ENCODE data around the gene ESR1.
A peak's percentile ranks its signal among the peaks of the same experiment; 100 is the strongest.
"Not testable (repeated sequence)": the region's sequence is repeated elsewhere in the genome, so short reads cannot be mapped to it uniquely, and the experiment has no call there.

Gene ESR1

DNA sequence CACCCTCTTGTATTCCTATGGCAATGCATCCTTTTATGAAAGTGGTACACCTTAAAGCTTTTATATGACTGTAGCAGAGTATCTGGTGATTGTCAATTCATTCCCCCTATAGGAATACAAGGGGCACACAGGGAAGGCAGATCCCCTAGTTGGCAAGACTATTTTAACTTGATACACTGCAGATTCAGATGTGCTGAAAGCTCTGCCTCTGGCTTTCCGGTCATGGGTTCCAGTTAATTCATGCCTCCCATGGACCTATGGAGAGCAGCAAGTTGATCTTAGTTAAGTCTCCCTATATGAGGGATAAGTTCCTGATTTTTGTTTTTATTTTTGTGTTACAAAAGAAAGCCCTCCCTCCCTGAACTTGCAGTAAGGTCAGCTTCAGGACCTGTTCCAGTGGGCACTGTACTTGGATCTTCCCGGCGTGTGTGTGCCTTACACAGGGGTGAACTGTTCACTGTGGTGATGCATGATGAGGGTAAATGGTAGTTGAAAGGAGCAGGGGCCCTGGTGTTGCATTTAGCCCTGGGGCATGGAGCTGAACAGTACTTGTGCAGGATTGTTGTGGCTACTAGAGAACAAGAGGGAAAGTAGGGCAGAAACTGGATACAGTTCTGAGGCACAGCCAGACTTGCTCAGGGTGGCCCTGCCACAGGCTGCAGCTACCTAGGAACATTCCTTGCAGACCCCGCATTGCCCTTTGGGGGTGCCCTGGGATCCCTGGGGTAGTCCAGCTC is 292.1 kb downstream of the ESR1 start:
- DNase-seq, result no peak

- DNase-seq, result no peak
Observed at GRCh38 chr6:152100183-152100618, 292.7 kb downstream of the ESR1 start.

DNA sequence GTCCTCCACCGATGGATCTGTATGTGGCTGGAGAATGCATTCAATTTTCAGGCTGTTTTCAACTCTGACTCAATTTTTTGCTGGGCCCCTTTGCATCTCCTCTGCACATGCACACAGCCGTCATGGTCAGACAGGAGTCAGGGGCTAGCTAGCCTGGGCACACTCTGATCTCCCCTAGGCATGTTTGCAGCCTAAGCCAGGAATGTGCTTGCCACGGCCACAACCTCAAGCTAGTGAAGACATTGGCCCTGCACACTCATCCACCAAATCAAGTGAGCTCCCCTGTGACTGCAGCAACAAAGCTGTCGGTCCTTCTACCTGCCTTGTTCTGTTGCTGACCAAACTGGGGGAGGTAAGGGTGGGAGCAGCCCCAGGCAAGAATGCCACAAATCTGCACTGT is 300.5 kb downstream of the ESR1 start:
- no peak for DNase-seq

GRCh38 chr6:152110886-152111820 is 303.7 kb downstream of the ESR1 start:
- DNase-seq, result no peak

GRCh38 chr6:152112491-152113261 is 305.2 kb downstream of the ESR1 start:
- DNase-seq, result no peak

DNA sequence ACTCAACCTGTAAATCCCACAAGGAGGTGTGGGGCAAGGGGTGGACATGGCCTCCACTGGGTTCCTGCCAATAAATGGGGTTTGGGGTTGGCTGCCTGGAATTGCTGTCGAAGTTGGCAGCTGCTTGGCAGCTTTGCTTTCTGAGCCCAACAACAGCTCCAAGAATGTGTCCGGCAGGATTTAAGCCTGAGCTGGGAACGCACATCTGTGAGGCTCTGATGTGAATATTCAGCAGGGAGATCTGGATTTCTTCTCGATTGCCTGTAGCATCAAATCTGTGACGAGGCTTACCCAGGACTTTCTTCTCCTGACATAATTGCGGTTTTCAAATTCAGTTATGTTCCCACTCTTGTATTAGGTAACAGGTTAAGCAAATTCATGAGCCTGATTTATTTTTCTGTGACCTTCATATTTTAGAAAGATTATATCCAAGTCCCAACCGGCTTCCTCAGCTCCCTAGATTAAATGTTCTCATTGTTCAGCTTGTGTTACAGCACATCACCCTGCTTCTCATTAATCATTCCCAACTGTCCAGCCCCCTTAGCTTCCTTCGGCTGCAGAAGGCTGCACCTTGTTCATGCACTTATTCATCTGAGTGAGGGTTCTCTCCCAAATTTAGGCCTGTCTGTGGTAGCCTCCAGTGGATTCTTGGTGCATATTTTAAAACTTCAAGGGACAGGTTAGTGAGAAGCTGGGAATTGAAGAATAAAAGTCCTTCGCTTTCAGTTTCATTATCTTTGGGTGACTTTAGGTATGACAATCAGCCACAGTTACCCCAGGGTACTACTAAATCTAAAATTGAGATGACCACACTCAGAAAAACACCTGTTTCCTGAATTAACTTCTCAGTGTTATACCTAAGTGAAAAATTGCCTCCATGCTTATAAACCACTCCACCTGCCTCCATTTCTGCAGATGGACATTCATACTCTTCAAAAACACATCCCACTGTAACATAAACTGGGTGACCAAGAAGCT is 310.0 kb downstream of the ESR1 start:
- no peak for DNase-seq

- DNase-seq, result no peak
Observed at GRCh38 chr6:152118224-152118623, 310.7 kb downstream of the ESR1 start.

DNA sequence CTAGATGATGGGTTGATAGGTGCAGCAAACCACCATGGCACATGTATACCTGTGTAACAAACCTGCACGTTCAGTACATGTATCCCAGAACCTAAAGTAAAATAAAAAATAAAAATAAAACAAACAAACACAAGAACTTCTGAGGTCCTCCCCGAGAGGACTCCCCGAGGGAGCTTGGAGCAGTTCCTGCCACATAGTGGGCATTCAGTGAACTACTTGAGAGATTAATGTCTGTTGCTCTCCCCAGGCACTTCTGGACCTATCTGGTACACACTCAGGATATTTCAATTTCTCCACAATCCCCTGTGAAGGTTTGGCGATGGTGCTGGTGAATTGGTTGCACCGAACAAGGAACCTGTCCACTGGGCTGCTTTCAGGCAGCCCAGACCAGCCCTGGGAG is 311.2 kb downstream of the ESR1 start:
- DNase-seq, result no peak

- DNase-seq, result no peak
Observed at GRCh38 chr6:152119831-152120230, 312.3 kb downstream of the ESR1 start.

DNA sequence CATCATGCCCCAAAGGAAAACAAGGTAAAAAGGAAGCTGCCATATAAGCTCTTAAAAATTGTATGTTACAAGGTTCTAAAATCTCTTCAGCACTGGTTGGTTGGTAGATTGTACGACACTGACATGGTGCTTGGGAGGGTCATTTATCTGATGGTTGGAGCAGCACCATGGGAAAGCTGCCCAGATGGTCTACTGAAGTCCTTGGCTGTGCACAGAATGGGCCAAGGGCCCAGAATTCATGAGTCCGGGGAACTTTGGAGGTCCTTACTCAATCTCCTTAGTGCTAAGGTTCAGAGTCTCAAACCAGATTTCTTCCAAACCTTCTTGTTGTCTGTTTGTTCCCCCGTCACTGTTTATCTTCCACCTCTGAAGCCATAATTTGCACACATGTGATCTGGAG is 314.4 kb downstream of the ESR1 start:
- DNase-seq, result no peak

DNA sequence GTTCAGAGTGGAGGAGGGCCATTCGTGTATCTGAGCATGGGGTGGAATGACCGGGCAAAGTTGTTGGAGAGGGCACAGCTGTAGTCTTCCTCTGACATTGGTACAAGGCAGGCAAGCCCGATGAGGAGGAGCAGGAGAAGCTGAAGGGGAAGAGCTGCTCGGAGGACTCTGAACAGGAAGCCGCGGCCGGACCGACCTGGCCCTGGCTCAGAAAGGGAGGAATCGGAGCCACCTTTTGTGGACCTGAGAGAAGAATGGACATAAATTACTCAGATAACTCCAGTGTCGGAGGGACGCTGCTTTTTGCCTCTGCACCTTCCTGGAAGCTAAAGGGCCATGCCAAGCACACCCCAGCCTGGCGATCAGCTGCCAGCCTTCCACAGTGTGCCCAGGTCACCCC is 315.0 kb downstream of the ESR1 start:
- no peak for DNase-seq

DNA sequence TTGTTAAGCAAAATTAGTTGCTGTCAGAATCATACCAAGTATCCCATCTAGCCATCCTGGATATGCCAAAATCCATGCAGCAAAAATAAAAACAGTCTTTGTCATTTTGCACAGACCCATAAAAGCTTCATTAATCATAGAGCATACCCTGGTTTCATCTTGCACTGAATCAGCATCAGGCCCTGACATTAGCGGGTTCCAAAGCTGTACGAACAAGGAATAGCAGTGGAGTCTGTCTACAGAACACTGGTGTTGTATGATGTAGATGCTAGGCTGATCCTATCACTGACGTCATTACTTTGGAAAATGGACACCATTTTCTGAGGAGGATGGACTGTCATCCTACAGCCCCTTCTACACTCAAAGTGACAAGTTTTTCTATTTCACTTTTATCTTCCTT is 315.6 kb downstream of the ESR1 start:
- no peak for DNase-seq

- DNase-seq, result peak; percentile 38
Observed at GRCh38 chr6:152124429-152125074, 317.1 kb downstream of the ESR1 start.

DNA sequence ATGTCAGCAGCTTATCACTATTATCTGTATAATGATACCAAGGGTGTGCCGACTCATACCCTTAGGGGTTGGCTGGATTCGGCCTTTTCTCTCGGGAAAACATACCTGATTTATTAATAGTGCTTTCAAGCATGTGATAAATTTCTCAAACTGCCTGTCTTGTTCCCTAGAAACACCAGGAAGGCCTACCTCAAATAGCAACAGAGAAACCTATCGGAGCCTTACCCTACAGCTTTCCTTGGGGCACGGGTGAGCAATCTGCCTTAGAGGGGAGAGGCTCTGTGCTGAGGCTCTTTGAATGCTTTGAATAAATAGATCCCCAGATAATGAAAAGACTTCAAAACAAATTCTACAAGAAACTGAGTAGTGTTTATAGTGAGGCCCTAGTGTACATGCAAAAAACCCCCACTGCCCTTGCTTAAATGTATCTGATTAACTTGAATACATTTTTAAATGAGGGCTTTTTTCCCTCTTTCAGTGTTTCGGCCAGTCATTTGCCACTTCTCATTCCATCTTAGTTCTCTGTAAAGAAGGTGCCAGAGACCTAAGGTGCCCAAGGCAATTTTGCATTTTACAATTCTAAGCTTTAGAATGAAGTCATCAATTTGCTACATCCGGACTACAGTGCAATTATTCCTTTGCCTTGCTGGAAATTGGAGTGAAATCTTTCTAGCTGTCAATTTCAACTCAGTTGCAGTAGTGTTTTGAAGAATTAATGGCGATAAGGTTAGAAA is 320.1 kb downstream of the ESR1 start:
- DNase-seq, result no peak

GRCh38 chr6:152129691-152130151 is 322.2 kb downstream of the ESR1 start:
- DNase-seq, result no peak

GRCh38 chr6:152130441-152130840 is 323.0 kb downstream of the ESR1 start:
- no peak for DNase-seq

- DNase-seq, result no peak
Observed at GRCh38 chr6:152135755-152136448, 328.4 kb downstream of the ESR1 start.

- no peak for DNase-seq
Observed at GRCh38 chr6:152136449-152136825, 329.0 kb downstream of the ESR1 start.

GRCh38 chr6:152138344-152138743 is 330.9 kb downstream of the ESR1 start:
- DNase-seq, result not testable (repeated sequence)

DNA sequence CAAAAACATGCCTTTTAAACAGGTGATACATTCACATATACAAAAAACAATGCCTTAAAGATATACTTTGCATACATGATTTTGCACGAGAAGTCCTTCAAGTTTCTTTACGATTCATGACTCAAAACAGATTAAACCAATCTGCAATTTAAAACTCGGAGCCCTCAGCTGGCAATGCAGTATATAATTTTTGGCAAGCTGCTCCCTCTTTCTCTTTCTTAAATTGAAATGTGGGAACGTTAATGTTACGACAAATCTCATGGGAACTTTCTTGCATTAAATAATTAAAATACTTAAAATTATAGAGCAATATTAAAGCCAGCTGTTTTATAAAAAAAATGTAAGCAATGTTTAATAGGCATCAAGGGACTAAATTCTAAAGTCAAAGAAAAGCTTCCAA is 334.6 kb downstream of the ESR1 start:
- DNase-seq, result no peak

Data from amniotic stem cell (primary cell).